Medulla oblongata (tissue), 1 donor: ENCODE results near the gene DSG3.

Experiments used
- DNase-seq: peaks from one replicate; pipeline ENCODE4 v3.0.0-alpha.2; 2015; ENCODE audit errors: extremely low spot score

The DSG3 gene

GRCh38 chr18:31447530-31448191 is at the start of gene DSG3:
Gene DSG3, plus strand, starts transcription at chr18:31447741. Its CDS starts 137 bp downstream, at chr18:31447878.
- no peak for DNase-seq

- no peak for DNase-seq
Measured at GRCh38 chr18:31398191-31398590, 49.4 kb upstream of the DSG3 start.

GRCh38 chr18:31399306-31400032 is 48.1 kb upstream of the DSG3 start:
- DNase-seq: no peak

- DNase-seq: no peak
Measured at GRCh38 chr18:31401156-31402025, 46.1 kb upstream of the DSG3 start.

- no peak for DNase-seq
Measured at GRCh38 chr18:31402026-31402373, 45.5 kb upstream of the DSG3 start.

GRCh38 chr18:31403409-31403808 is 44.1 kb upstream of the DSG3 start:
- no peak for DNase-seq

GRCh38 chr18:31407649-31408048 is 39.9 kb upstream of the DSG3 start:
- no peak for DNase-seq

GRCh38 chr18:31409276-31409675 is 38.3 kb upstream of the DSG3 start:
- DNase-seq: no peak

GRCh38 chr18:31410716-31411483 is 36.6 kb upstream of the DSG3 start:
- no peak for DNase-seq

- no peak for DNase-seq
Measured at GRCh38 chr18:31413137-31413536, 34.4 kb upstream of the DSG3 start.

GRCh38 chr18:31417850-31418249 is 29.7 kb upstream of the DSG3 start:
- DNase-seq: no peak

GRCh38 chr18:31419457-31419932 is 28.0 kb upstream of the DSG3 start:
- no peak for DNase-seq

GRCh38 chr18:31420032-31420431 is 27.5 kb upstream of the DSG3 start:
- DNase-seq: no peak

GRCh38 chr18:31420524-31420923 is 27.0 kb upstream of the DSG3 start:
- no peak for DNase-seq

GRCh38 chr18:31424383-31424988 is 23.1 kb upstream of the DSG3 start:
- DNase-seq: no peak

- no peak for DNase-seq
Measured at GRCh38 chr18:31426021-31426420, 21.5 kb upstream of the DSG3 start.

GRCh38 chr18:31426871-31427406 is 20.6 kb upstream of the DSG3 start:
- no peak for DNase-seq

GRCh38 chr18:31428211-31428610 is 19.3 kb upstream of the DSG3 start:
- no peak for DNase-seq

GRCh38 chr18:31429623-31430022 is 17.9 kb upstream of the DSG3 start:
- no peak for DNase-seq

GRCh38 chr18:31430072-31430471 is 17.5 kb upstream of the DSG3 start:
- no peak for DNase-seq

GRCh38 chr18:31430554-31430953 is 17.0 kb upstream of the DSG3 start:
- DNase-seq: no peak
